ENCODE data around the gene CNPPD1.

- TF ChIP-seq EZH2 (IDR thresholded peaks at IDR 0.05; ENCODE audit: low read depth, low read length, severe bottlenecking) (no peak), KDM1A (IDR thresholded peaks at IDR 0.05; ENCODE audit: borderline replicate concordance, low read length) (no peak), CTCF (IDR thresholded peaks at IDR 0.05; ENCODE audit: control extremely low read depth in 1 of 3, insufficient read depth in 1 of 3, low read depth in 1 of 3, low read length in 3 of 3) (no peak), FOSL1 (IDR thresholded peaks at IDR 0.05; ENCODE audit: insufficient read depth, low read depth, low read length) (no peak)
These were observed 1.2 kb downstream of the CNPPD1 start for GRCh38 chr2:219175486-219175885.

All from H1 (cell line).